GM12878 (cell line): ENCODE data around the gene CSF1. TPM values are rescaled to one million over a fixed set of nuclear protein-coding genes. Genes with fewer than 3 reads are reported as not detected.

Source experiments
- polyA plus RNA-seq, 11 experiments: library from polyadenylated mRNA; depleted of rRNA in 4 of 11; unstranded in 6 of 11; stranded (reverse) in 5 of 11; fragments of >200 nt; fragmentation: Nextera tagmentation in 4 of 11; fragmentation: Illumina TruSeq in 1 of 11; extraction: Ambion mirVana in 4 of 11; extraction: Trizol in 1 of 11; gene quantifications; 1 replicate in 1 of 11; 2 replicates in 10 of 11; pipeline versions ENCODE4 v1.2.1 to v1.2.3, GENCODE V29; 2011 to 2016; ENCODE audit warnings: inconsistent platforms in 2 of 11, missing spikeins in 2 of 11, low read depth in 1 of 11
- total RNA-seq, 4 experiments: library from RNA; depleted of rRNA in 3 of 4; stranded (reverse); fragments of >200 nt in 3 of 4; fragmentation: Illumina TruSeq in 1 of 4; extraction: Trizol in 1 of 4; gene quantifications; 2 replicates each; pipeline versions ENCODE4 v1.2.1 to v1.2.3, GENCODE V29; 2013 to 2021

Gene CSF1
- total and polyA plus RNA-seq, 10 of the 15 experiments (the other 5 are each of a cell fraction or from before 2014, with no cell fraction given), result 1.2 to 32.4 (median 13.0) TPM

Other genes starting within 250 kb of the CSF1 start
Only the 7 nearest of the 10 such genes appear.
- gene GSTM5, start 198.6 kb upstream of the CSF1 start, total RNA-seq (2014; rRNA removed), result 0.28 TPM in 1 of 2 replicates, not detected in the other
- 0.13 and 0.18 TPM in 2 replicates for gene GSTM5, start 198.6 kb upstream of the CSF1 start, total RNA-seq (2014; rRNA removed; fragmentation: Illumina TruSeq; extraction: Trizol)
- 0.26 and 0.40 TPM in 2 replicates for gene GSTM5, start 198.6 kb upstream of the CSF1 start, total RNA-seq (2021)
- gene GSTM5, start 198.6 kb upstream of the CSF1 start, polyA plus RNA-seq (2011; rRNA removed), result 0.10 and 0.23 TPM in 2 replicates
- 0.34 and 0.92 TPM in 2 replicates for gene GSTM5, start 198.6 kb upstream of the CSF1 start, polyA plus RNA-seq (2014; fragmentation: Illumina TruSeq; extraction: Trizol)
- gene GSTM5, start 198.6 kb upstream of the CSF1 start, polyA plus RNA-seq (2014; fragmentation: Nextera tagmentation; extraction: Ambion mirVana), result under 1 TPM; 0.24 to 0.32 TPM
- 0.19 and 0.27 TPM in 2 replicates for gene GSTM5, start 198.6 kb upstream of the CSF1 start, polyA plus RNA-seq (2014; rRNA removed)
- gene GSTM5, start 198.6 kb upstream of the CSF1 start, polyA plus RNA-seq (2016; fragmentation: Nextera tagmentation; extraction: Ambion mirVana), result under 1 TPM in 1 of 2 experiments, not detected in 1; 0.37 TPM
- not detected in 2 replicates for gene GSTM3, start 169.8 kb upstream of the CSF1 start, total RNA-seq (2014; rRNA removed)
- not detected in 2 replicates for gene GSTM3, start 169.8 kb upstream of the CSF1 start, total RNA-seq (2014; rRNA removed; fragmentation: Illumina TruSeq; extraction: Trizol)
- gene GSTM3, start 169.8 kb upstream of the CSF1 start, total RNA-seq (2021), result not detected in 2 replicates
- gene GSTM3, start 169.8 kb upstream of the CSF1 start, polyA plus RNA-seq (2011; rRNA removed), result not detected in 2 replicates
- not detected in 2 replicates for gene GSTM3, start 169.8 kb upstream of the CSF1 start, polyA plus RNA-seq (2014; fragmentation: Illumina TruSeq; extraction: Trizol)
- not detected for gene GSTM3, start 169.8 kb upstream of the CSF1 start, polyA plus RNA-seq (2014; fragmentation: Nextera tagmentation; extraction: Ambion mirVana)
- gene GSTM3, start 169.8 kb upstream of the CSF1 start, polyA plus RNA-seq (2014; rRNA removed), result not detected in 2 replicates
- gene GSTM3, start 169.8 kb upstream of the CSF1 start, polyA plus RNA-seq (2016; fragmentation: Nextera tagmentation; extraction: Ambion mirVana), result not detected
- not detected in 2 replicates for gene EPS8L3, start 146.9 kb upstream of the CSF1 start, total RNA-seq (2014; rRNA removed)
- not detected in 2 replicates for gene EPS8L3, start 146.9 kb upstream of the CSF1 start, total RNA-seq (2014; rRNA removed; fragmentation: Illumina TruSeq; extraction: Trizol)
- 0.43 TPM in 1 of 2 replicates, not detected in the other for gene EPS8L3, start 146.9 kb upstream of the CSF1 start, total RNA-seq (2021)
- not detected in 2 replicates for gene EPS8L3, start 146.9 kb upstream of the CSF1 start, polyA plus RNA-seq (2011; rRNA removed)
- gene EPS8L3, start 146.9 kb upstream of the CSF1 start, polyA plus RNA-seq (2014; fragmentation: Illumina TruSeq; extraction: Trizol), result not detected in 2 replicates
- gene EPS8L3, start 146.9 kb upstream of the CSF1 start, polyA plus RNA-seq (2014; fragmentation: Nextera tagmentation; extraction: Ambion mirVana), result not detected
- gene EPS8L3, start 146.9 kb upstream of the CSF1 start, polyA plus RNA-seq (2014; rRNA removed), result not detected in 2 replicates
- gene EPS8L3, start 146.9 kb upstream of the CSF1 start, polyA plus RNA-seq (2016; fragmentation: Nextera tagmentation; extraction: Ambion mirVana), result not detected
- gene AHCYL1, start 73.9 kb downstream of the CSF1 start, total RNA-seq (2014; rRNA removed), result 28.0 and 31.7 TPM in 2 replicates
- 30.0 and 30.9 TPM in 2 replicates for gene AHCYL1, start 73.9 kb downstream of the CSF1 start, total RNA-seq (2014; rRNA removed; fragmentation: Illumina TruSeq; extraction: Trizol)
- gene AHCYL1, start 73.9 kb downstream of the CSF1 start, total RNA-seq (2021), result 59.9 and 64.8 TPM in 2 replicates
- gene AHCYL1, start 73.9 kb downstream of the CSF1 start, polyA plus RNA-seq (2011; rRNA removed), result 73.5 and 73.6 TPM in 2 replicates
- 60.7 and 67.6 TPM in 2 replicates for gene AHCYL1, start 73.9 kb downstream of the CSF1 start, polyA plus RNA-seq (2014; fragmentation: Illumina TruSeq; extraction: Trizol)
- 10 to 100 TPM; 24.7 to 26.1 TPM for gene AHCYL1, start 73.9 kb downstream of the CSF1 start, polyA plus RNA-seq (2014; fragmentation: Nextera tagmentation; extraction: Ambion mirVana)
- 39.2 and 43.9 TPM in 2 replicates for gene AHCYL1, start 73.9 kb downstream of the CSF1 start, polyA plus RNA-seq (2014; rRNA removed)
- gene AHCYL1, start 73.9 kb downstream of the CSF1 start, polyA plus RNA-seq (2016; fragmentation: Nextera tagmentation; extraction: Ambion mirVana), result 10 to 100 TPM; 49.7 to 54.2 TPM
- 24.5 and 25.2 TPM in 2 replicates for gene STRIP1, start 123.8 kb downstream of the CSF1 start, total RNA-seq (2014; rRNA removed)
- 16.4 and 17.4 TPM in 2 replicates for gene STRIP1, start 123.8 kb downstream of the CSF1 start, total RNA-seq (2014; rRNA removed; fragmentation: Illumina TruSeq; extraction: Trizol)
- 22.5 and 25.5 TPM in 2 replicates for gene STRIP1, start 123.8 kb downstream of the CSF1 start, total RNA-seq (2021)
- gene STRIP1, start 123.8 kb downstream of the CSF1 start, polyA plus RNA-seq (2011; rRNA removed), result 18.9 and 22.8 TPM in 2 replicates
- 14.3 and 19.4 TPM in 2 replicates for gene STRIP1, start 123.8 kb downstream of the CSF1 start, polyA plus RNA-seq (2014; fragmentation: Illumina TruSeq; extraction: Trizol)
- gene STRIP1, start 123.8 kb downstream of the CSF1 start, polyA plus RNA-seq (2014; fragmentation: Nextera tagmentation; extraction: Ambion mirVana), result 1 to 10 TPM; 6.3 to 7.9 TPM
- gene STRIP1, start 123.8 kb downstream of the CSF1 start, polyA plus RNA-seq (2014; rRNA removed), result 23.7 and 26.6 TPM in 2 replicates
- gene STRIP1, start 123.8 kb downstream of the CSF1 start, polyA plus RNA-seq (2016; fragmentation: Nextera tagmentation; extraction: Ambion mirVana), result 10 to 100 TPM; 16.5 to 16.7 TPM
- not detected in 2 replicates for gene ALX3, start 159.8 kb downstream of the CSF1 start, total RNA-seq (2014; rRNA removed)
- not detected in 2 replicates for gene ALX3, start 159.8 kb downstream of the CSF1 start, total RNA-seq (2014; rRNA removed; fragmentation: Illumina TruSeq; extraction: Trizol)
- gene ALX3, start 159.8 kb downstream of the CSF1 start, total RNA-seq (2021), result not detected in 2 replicates
- gene ALX3, start 159.8 kb downstream of the CSF1 start, polyA plus RNA-seq (2011; rRNA removed), result not detected in 2 replicates
- not detected in 2 replicates for gene ALX3, start 159.8 kb downstream of the CSF1 start, polyA plus RNA-seq (2014; fragmentation: Illumina TruSeq; extraction: Trizol)
- gene ALX3, start 159.8 kb downstream of the CSF1 start, polyA plus RNA-seq (2014; fragmentation: Nextera tagmentation; extraction: Ambion mirVana), result not detected
- gene ALX3, start 159.8 kb downstream of the CSF1 start, polyA plus RNA-seq (2014; rRNA removed), result not detected in 2 replicates
- not detected for gene ALX3, start 159.8 kb downstream of the CSF1 start, polyA plus RNA-seq (2016; fragmentation: Nextera tagmentation; extraction: Ambion mirVana)
- not detected in 2 replicates for gene UBL4B, start 201.6 kb downstream of the CSF1 start, total RNA-seq (2014; rRNA removed)
- gene UBL4B, start 201.6 kb downstream of the CSF1 start, total RNA-seq (2014; rRNA removed; fragmentation: Illumina TruSeq; extraction: Trizol), result not detected in 2 replicates
- gene UBL4B, start 201.6 kb downstream of the CSF1 start, total RNA-seq (2021), result 0.15 TPM in 1 of 2 replicates, not detected in the other
- gene UBL4B, start 201.6 kb downstream of the CSF1 start, polyA plus RNA-seq (2011; rRNA removed), result not detected in 2 replicates
- gene UBL4B, start 201.6 kb downstream of the CSF1 start, polyA plus RNA-seq (2014; fragmentation: Illumina TruSeq; extraction: Trizol), result not detected in 2 replicates
- not detected for gene UBL4B, start 201.6 kb downstream of the CSF1 start, polyA plus RNA-seq (2014; fragmentation: Nextera tagmentation; extraction: Ambion mirVana)
- gene UBL4B, start 201.6 kb downstream of the CSF1 start, polyA plus RNA-seq (2014; rRNA removed), result 0.06 TPM in 1 of 2 replicates, not detected in the other
- gene UBL4B, start 201.6 kb downstream of the CSF1 start, polyA plus RNA-seq (2016; fragmentation: Nextera tagmentation; extraction: Ambion mirVana), result not detected